Ectodermal cell (in vitro differentiated cells): ENCODE data around the gene TMEM30A.

ENCODE experiments used
- H3K27ac ChIP-seq: 2 replicates; pipeline ENCODE4 v1.7.0; 2013; ENCODE audit warnings: mild to moderate bottlenecking, low read depth, low read length; ENCODE audit not compliant: insufficient read depth, poor library complexity, severe bottlenecking
- H3K27me3 ChIP-seq: 2 replicates; pipeline ENCODE4 v1.7.0; 2013; ENCODE audit warnings: mild to moderate bottlenecking, low read length; ENCODE audit not compliant: insufficient read depth, control insufficient read depth, poor library complexity, severe bottlenecking
- H3K36me3 ChIP-seq: one replicate; pipeline ENCODE4 v1.7.0; 2013; ENCODE audit warnings: low read length; ENCODE audit not compliant: control insufficient read depth, insufficient read depth
- H3K4me1 ChIP-seq: one replicate; pipeline ENCODE4 v1.7.0; 2013; ENCODE audit warnings: low read length; ENCODE audit not compliant: control insufficient read depth, insufficient read depth
- H3K4me3 ChIP-seq: 2 replicates; pipeline ENCODE4 v1.7.0; 2013; ENCODE audit warnings: low read depth, low read length, control low read depth; ENCODE audit not compliant: insufficient read depth
- H3K9me3 ChIP-seq: 2 replicates; pipeline ENCODE4 v1.7.0; 2013; ENCODE audit warnings: mild to moderate bottlenecking, low read length, moderate library complexity; ENCODE audit not compliant: control insufficient read depth
- WGBS, 2 experiments: methylation state at CpG; one replicate each; pipeline ENCODE4 v1.1.7; 2013; ENCODE audit warnings: missing lambda C conversion rate in 2 of 2; 5-methylcytosine and 5-hydroxymethylcytosine counted together

Gene TMEM30A

DNA sequence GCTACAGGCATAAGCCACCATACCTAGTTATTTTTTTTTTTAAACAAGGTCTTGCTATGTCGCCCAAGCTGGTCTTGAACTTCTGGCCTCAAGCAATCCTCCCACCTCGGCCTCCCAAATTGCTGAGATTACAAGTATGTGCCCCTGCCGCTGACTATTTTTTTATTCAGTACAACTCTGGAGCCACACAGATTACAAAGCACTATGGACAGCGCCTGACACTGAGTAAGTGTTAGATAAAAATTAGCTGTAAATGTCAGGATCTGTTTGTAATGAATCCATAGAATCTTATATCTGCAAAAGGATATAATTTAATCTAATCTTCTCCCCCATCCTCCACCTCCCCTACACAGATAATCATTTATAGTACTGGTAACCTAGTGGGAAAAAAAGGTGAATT, 63.5 kb downstream of the TMEM30A start:
- no peaks in the 10 kb centered on the region for H3K36me3 ChIP-seq
- no peaks in the 10 kb centered on the region for H3K4me1 ChIP-seq
- no peak overlapping the region for H3K4me3 ChIP-seq
- H3K27ac ChIP-seq, result no peak overlapping the region
- H3K9me3 ChIP-seq, result no peaks in the 10 kb centered on the region
- H3K27me3 ChIP-seq, result no peaks in the 10 kb centered on the region
- WGBS, 2 experiments, result 92 to 95% methylated on average over 3 of the region's 4 CpGs

DNA sequence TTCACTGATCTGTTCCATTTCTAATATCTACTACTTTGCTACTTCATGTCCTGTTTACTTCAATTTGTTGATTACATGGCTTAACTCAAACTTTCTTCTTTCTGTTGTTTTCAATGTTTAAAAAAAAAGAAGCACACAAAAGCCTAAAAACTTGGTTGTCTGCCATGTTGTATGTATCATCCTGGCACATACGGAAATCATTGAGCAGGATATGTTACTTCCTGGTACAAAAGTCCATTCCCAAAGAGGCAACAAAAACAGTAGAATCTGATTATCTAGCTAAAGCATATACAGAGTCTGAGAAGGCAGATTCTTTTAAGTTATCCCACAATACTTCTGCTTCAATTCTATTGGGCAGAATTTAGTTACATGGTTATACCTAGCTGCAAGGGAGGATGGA, 64.2 kb downstream of the TMEM30A start:
- H3K27me3 ChIP-seq, result no peaks in the 10 kb centered on the region
- no peaks in the 10 kb centered on the region for H3K36me3 ChIP-seq
- H3K9me3 ChIP-seq, result no peaks in the 10 kb centered on the region
- H3K27ac ChIP-seq, result no peak overlapping the region
- 83 to 97% methylated on average over 1 of the region's 1 CpG for WGBS, 2 experiments
- H3K4me3 ChIP-seq, result no peak overlapping the region
- no peaks in the 10 kb centered on the region for H3K4me1 ChIP-seq

DNA sequence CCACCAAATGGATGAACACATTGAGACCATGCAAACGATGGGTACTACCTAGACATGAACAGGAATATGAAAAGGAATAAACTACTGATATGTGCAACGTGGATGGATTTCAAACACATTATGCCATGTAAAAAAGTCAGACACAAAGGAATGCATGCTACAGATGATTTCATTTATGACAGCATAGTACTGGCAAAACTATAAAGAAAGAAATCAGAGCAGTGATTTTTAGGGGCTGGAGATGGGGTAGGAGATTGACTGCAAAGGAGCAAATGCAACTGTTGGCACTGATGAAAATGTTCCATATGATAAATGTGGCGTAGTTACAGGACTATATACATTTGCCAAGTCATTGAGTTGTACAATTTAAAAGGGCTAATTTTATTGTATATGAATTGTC, 65.3 kb downstream of the TMEM30A start:
- Histone ChIP-seq H3K27me3 (no peaks in the 10 kb centered on the region), H3K4me1 (no peaks in the 10 kb centered on the region)

DNA sequence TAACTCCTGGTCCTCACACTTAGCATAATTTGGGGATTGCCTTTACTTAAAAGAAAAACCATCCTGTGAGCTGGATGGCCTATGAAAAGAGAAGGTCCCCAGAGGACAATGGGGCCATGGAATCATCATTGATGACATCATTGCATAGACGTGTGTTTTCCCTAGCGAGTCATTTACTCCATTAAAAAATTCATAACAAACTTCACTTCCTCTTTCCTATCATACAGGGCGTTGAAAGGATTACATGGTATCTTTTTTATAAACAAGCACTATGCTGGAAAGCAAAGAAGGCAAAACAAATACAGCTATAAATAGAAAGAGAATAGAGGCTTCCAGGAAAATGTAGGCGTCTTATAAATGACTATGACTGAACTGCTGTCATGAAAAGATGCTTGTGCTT, 67.4 kb downstream of the TMEM30A start:
- Histone ChIP-seq H3K9me3 (no peaks in the 10 kb centered on the region), H3K4me3 (no peak overlapping the region)
- WGBS, 2 experiments, result 77 to 81% methylated on average over 3 to 4 of the region's 4 CpGs

More for the DNA sequence above, 65.3 kb downstream of the TMEM30A start:
- WGBS, 2 experiments, result 93 to 94% methylated on average over 3 of the region's 3 CpGs
- Histone ChIP-seq H3K9me3 (no peaks in the 10 kb centered on the region), H3K27ac (no peak overlapping the region), H3K4me3 (no peak overlapping the region), H3K36me3 (no peaks in the 10 kb centered on the region)

DNA sequence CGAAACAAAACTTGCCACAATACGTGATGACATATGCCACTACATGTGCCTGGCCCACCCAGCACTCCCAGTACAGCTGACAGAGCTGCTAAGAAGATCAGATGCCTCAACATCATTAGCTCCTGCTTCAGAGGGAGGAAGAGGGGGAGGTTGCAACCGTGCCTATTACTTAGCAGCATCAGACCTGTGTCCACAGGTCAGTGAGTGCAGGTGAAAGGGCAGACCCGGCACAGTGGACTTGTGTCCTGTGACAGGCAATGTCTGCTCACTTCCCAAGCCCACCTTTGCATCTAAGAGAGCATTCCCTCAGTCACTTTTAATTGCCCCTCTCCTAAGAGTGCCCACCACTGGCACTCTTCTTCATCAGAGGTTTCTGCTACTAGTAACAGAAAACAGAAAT, 69.3 kb downstream of the TMEM30A start:
- Histone ChIP-seq H3K36me3 (no peaks in the 10 kb centered on the region), H3K27ac (no peak overlapping the region), H3K9me3 (no peaks in the 10 kb centered on the region), H3K27me3 (no peaks in the 10 kb centered on the region), H3K4me3 (no peak overlapping the region), H3K4me1 (no peaks in the 10 kb centered on the region)
- WGBS, 2 experiments, result 85 to 91% methylated on average over 4 of the region's 4 CpGs

More for the DNA sequence above, 67.4 kb downstream of the TMEM30A start:
- Histone ChIP-seq H3K27me3 (no peaks in the 10 kb centered on the region), H3K36me3 (no peaks in the 10 kb centered on the region), H3K27ac (no peak overlapping the region), H3K4me1 (no peaks in the 10 kb centered on the region)

DNA sequence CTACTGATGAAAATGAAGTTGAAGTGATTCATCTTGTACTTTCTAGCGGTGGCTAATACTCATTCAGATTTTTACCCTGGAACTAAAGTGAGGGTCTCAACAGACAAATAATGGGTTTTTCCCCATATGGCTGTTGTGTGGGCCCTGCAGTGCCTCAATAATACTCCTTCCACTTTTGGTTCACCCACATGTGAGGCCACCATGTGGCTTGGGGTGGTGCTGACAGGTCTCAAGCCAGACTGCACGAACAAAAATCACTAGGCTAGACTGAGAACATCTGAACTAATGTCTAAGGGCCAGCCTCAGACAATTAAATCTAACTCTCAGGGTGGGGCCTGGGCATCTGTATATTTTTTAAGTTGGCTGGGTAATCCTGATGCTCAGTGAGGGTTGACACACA, 70.9 kb downstream of the TMEM30A start:
- Histone ChIP-seq H3K27me3 (peaks cover 8% of the 10 kb centered on the region), H3K4me1 (peaks cover 2% of the 10 kb centered on the region), H3K36me3 (no peaks in the 10 kb centered on the region), H3K9me3 (no peaks in the 10 kb centered on the region), H3K4me3 (no peak overlapping the region), H3K27ac (no peak overlapping the region)
- WGBS, 2 experiments, result 77 to 84% methylated on average over 2 of the region's 2 CpGs

DNA sequence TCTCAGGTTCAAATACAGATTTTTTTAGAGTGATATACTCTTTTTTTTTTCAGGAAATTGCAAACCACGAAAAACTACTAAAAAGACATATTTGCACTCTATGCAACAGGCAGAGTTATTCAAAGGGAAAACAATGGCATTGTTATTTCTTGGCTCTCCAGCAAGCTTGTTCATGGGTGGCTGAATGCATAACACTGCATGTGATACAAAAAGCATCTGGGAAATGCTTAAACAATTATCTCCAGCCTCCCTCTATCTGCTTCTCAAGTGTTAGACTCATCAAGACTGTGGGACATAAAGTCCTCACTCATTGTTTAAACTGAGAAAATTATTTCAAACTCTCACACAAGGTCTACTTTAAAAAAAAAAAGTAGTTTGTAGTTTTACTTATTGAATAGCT, 71.5 kb downstream of the TMEM30A start:
- Histone ChIP-seq H3K9me3 (no peaks in the 10 kb centered on the region), H3K4me1 (peaks cover 6% of the 10 kb centered on the region), H3K4me3 (no peak overlapping the region), H3K27ac (no peak overlapping the region), H3K36me3 (no peaks in the 10 kb centered on the region), H3K27me3 (peaks cover 15% of the 10 kb centered on the region)
- WGBS, 2 experiments, result 0 to 9% methylated on average over 1 of the region's 1 CpG

DNA sequence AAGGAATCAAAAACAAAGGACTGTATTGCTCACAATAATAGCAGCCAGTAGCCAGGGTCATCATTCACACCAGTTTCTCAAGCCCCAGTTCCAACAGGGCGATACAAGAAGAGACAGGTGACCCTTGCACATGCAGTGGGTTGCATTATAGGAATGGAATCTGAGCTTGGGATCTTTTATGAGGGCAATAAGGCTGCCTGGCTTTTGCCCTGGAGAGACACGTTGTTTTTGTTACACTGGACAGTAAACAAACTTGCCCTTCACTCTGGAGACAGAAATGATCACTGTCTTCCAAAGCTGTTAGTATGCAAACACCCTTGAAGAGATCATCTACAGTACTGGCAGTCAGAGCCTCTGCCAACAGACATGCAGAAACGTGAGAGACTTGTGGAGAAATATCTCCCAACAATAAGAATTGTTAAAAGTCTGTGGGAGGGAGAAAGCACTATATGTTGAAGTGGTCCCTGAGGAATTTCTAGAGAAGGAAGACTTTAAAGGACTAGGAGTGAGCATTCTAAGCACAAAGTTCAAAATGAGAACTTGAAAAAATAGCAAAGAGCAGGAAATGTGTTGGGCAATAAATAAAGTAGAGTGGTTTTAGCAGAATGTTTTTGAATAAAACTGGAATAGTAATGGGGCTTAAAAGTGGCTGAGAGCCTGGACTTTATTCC, 72.5 kb downstream of the TMEM30A start:
- H3K4me1 ChIP-seq, result peaks cover 15% of the 10 kb centered on the region
- H3K9me3 ChIP-seq, result no peaks in the 10 kb centered on the region
- H3K4me3 ChIP-seq, result no peak overlapping the region
- H3K27me3 ChIP-seq, result peaks cover 25% of the 10 kb centered on the region
- 45 to 58% methylated on average over 3 of the region's 3 CpGs for WGBS, 2 experiments
- H3K27ac ChIP-seq, result no peak overlapping the region
- no peaks in the 10 kb centered on the region for H3K36me3 ChIP-seq

DNA sequence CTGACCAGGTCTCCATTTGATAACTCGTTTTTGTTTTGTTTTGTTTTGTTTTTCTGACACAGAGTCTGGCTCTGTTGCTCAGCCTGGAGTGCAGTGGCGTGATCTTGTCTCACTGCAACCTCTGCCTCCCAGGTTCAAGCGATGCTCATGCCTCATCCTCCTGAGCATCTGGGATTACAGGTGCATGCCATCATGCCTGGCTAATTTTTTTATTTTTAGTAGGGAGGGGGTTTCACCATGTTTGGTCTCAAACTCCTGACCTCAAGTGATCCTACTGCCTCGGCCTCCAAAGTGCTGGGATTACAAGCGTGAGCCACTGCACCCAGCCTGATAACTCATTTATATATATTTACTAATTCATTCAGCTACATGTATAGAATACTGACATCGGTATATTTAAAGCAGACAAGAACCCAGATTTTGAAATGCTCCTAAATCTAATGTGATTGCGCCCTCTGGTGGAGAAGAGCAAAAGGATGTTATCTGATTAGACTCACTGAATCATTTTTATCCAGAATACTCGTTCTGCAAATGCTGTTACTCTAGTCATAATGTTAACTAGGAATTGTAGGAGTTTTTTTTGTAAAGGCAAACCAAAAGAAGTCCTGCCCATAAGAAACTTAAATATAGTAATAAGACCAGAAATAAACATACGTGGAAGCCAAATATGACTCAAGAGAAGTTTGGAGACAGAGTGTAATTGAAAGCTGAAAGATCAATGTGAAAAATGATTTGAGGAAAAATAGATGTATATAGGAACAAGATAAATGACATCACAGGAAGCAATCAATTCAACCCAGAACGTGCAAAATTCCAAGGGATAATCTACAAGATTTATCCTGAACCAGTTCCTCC, 73.5 kb downstream of the TMEM30A start:
- Histone ChIP-seq H3K9me3 (no peaks in the 10 kb centered on the region), H3K27me3 (peaks cover 35% of the 10 kb centered on the region), H3K4me1 (peaks cover 15% of the 10 kb centered on the region), H3K36me3 (no peaks in the 10 kb centered on the region), H3K27ac (no peak overlapping the region), H3K4me3 (no peak overlapping the region)
- WGBS, 2 experiments, result 55 to 57% methylated on average over 8 to 10 of the region's 10 CpGs

DNA sequence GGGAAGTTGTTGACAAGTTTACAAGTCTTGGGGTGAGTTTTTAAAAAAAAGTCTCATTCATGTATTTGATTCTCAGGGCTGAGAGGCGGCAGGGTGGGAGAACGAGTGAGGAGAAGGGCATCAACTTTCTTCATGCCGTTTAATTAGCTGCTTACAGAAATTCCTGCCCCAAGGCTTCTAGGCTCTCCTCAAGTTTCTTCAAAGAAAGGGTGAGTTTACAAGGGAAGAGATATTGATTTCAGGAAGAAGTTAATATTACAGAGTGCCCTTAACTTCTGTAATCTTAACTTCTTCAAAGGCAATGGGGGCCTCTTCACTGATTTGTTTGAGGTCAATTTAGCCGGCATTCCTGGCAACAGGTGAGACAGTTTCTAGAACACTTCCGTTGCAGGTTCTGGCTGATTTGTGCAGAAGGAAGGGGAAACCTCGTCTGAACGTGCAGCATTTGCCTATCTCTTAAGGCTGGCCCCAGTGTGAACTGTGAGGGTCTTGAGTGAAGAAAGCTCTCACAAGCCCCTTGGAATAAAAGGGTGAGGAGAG, 75.3 kb downstream of the TMEM30A start:
- H3K4me1 ChIP-seq, result peaks cover 26% of the 10 kb centered on the region
- 44 to 45% methylated on average over 7 of the region's 7 CpGs for WGBS, 2 experiments
- H3K36me3 ChIP-seq, result no peaks in the 10 kb centered on the region
- H3K27ac ChIP-seq, result no peak overlapping the region
- no peak overlapping the region for H3K4me3 ChIP-seq
- H3K9me3 ChIP-seq, result no peaks in the 10 kb centered on the region
- H3K27me3 ChIP-seq, result peaks cover 53% of the 10 kb centered on the region
